Activated naive CD4-positive, alpha-beta T cell treated with anti-CD3 and anti-CD28 coated beads for 36 hours (primary cell): ENCODE results near the gene KLF1. TPM values are rescaled to one million over a fixed set of nuclear protein-coding genes. Genes with fewer than 3 reads are reported as not detected.
A peak's percentile ranks its signal among the peaks of the same experiment; 100 is the strongest.
"Not testable (repeated sequence)": the region's sequence is repeated elsewhere in the genome, so short reads cannot be mapped to it uniquely, and the experiment has no call there.

Source experiments
- CTCF ChIA-PET: fragments of 350-600 bp; sonication (Branson Sonifier 250); formaldehyde crosslinking; loops from one replicate; lab custom pipeline; 2021; ENCODE audit warnings: antibody characterized with exemption; lab: Charles Lee
- DNase-seq: peaks from one replicate; pipeline ENCODE4 v3.0.0-alpha.2; 2020
- H3K27ac Mint-ChIP-seq: one replicate; pipeline ENCODE4 v1.8.0; 2021; ENCODE audit warnings: mild to moderate bottlenecking, mixed read lengths
- H3K27me3 Mint-ChIP-seq: one replicate; pipeline ENCODE4 v1.8.0; 2021; ENCODE audit warnings: low read depth, mixed read lengths
- H3K36me3 Mint-ChIP-seq: one replicate; pipeline ENCODE4 v1.8.0; 2021; ENCODE audit warnings: low read depth, mixed read lengths
- H3K4me1 Mint-ChIP-seq: one replicate; pipeline ENCODE4 v1.8.0; 2021; ENCODE audit warnings: low read depth, mixed read lengths
- H3K4me3 Mint-ChIP-seq: one replicate; pipeline ENCODE4 v1.8.0; 2021; ENCODE audit warnings: mild to moderate bottlenecking, moderate library complexity, mixed read lengths
- H3K9me3 Mint-ChIP-seq: one replicate; pipeline ENCODE4 v1.8.0; 2021; ENCODE audit warnings: mixed read lengths
- intact Hi-C: fragments of 100-400 bp; cut with micrococcal nuclease; formaldehyde crosslinking; loops from one replicate; pipeline ENCODE4 v1.15.1; 2023
- total RNA-seq, 2 experiments: library from RNA; stranded (reverse); gene quantifications; one replicate each; pipeline ENCODE4 v1.2.3, GENCODE V29; 2021

KLF1 gene
- total RNA-seq, 2 experiments from 2014 or later = 0.17 to 0.21 TPM

GRCh38 chr19:12864143-12864542, 22.9 kb downstream of the KLF1 start:
- intact Hi-C loops = no loop called here
- H3K4me1 Mint-ChIP-seq = peaks cover 6% of the 10 kb centered on the region
- peaks cover 2% of the 10 kb centered on the region for H3K27me3 Mint-ChIP-seq
- H3K27ac Mint-ChIP-seq = no peak overlapping the region
- H3K9me3 Mint-ChIP-seq = no peaks in the 10 kb centered on the region
- CTCF ChIA-PET = interaction anchor here (0.6 to 1.8 kb wide), 6 partner anchors 9 to 107 kb away, joined by 3 to 9 read pairs (median 4); no protein-coding TSS in a partner anchor
- no peaks in the 10 kb centered on the region for H3K36me3 Mint-ChIP-seq
- no peak for DNase-seq
- no peak overlapping the region for H3K4me3 Mint-ChIP-seq

- DNase-seq = no peak
- H3K4me3 Mint-ChIP-seq = no peak overlapping the region
- H3K36me3 Mint-ChIP-seq = no peaks in the 10 kb centered on the region
- H3K27ac Mint-ChIP-seq = no peak overlapping the region
- peaks cover 1% of the 10 kb centered on the region for H3K9me3 Mint-ChIP-seq
- peaks cover 2% of the 10 kb centered on the region for H3K27me3 Mint-ChIP-seq
- no peaks in the 10 kb centered on the region for H3K4me1 Mint-ChIP-seq
- intact Hi-C loops = no loop called here
- CTCF ChIA-PET = no interaction called here
Measured at GRCh38 chr19:12859546-12859945, 27.5 kb downstream of the KLF1 start.

DNA sequence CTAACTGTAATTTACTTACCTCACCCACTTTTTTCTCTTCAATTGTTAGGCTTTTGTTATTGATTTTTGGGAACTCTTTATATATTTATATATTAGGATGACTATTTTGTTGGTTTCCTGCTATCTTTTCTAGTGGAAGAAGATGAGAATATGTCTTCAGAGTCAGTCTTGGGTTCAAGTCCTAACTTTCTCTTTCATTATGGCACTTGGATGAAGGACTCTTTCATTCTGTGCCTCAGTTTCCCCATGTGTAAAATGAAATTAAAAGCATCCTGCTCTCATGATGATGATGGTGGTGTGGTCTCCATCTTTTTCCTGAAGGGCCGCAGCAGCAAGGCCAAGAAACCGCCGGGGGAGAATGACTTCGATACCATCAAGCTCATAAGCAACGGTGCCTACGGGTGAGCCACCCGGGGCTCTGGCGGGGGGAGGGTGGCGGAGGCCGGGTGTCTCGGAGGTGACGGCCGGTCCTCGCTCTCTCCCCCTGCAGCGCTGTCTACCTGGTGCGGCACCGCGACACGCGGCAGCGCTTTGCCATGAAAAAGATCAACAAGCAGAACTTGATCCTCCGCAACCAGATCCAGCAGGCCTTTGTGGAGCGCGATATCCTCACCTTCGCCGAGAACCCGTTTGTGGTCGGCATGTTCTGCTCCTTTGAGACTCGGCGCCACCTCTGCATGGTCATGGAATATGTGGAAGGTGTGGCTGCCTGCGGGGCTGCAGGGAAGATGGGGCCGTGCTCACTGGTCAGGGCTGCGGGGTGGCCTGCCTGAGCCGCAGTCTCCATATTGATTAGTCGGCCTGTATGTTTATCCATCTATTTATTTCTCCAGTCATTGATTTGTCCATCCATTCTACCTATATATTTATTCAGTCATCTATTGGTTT, 28.7 kb downstream of the KLF1 start:
- Mint-ChIP-seq H3K9me3 (peaks cover 1% of the 10 kb centered on the region), H3K4me1 (no peaks in the 10 kb centered on the region), H3K36me3 (no peaks in the 10 kb centered on the region), H3K27ac (no peak overlapping the region), H3K27me3 (no peaks in the 10 kb centered on the region), H3K4me3 (no peak overlapping the region)
- no peak for DNase-seq
- intact Hi-C loops = no loop called here
- CTCF ChIA-PET = interaction anchor here (0.6 to 1.6 kb wide), 3 partner anchors 10 to 222 kb away, joined by 3 to 8 read pairs (median 6); no protein-coding TSS in a partner anchor

- intact Hi-C loops = no loop called here
Measured at GRCh38 chr19:12856653-12857052, 30.3 kb downstream of the KLF1 start.

DNA sequence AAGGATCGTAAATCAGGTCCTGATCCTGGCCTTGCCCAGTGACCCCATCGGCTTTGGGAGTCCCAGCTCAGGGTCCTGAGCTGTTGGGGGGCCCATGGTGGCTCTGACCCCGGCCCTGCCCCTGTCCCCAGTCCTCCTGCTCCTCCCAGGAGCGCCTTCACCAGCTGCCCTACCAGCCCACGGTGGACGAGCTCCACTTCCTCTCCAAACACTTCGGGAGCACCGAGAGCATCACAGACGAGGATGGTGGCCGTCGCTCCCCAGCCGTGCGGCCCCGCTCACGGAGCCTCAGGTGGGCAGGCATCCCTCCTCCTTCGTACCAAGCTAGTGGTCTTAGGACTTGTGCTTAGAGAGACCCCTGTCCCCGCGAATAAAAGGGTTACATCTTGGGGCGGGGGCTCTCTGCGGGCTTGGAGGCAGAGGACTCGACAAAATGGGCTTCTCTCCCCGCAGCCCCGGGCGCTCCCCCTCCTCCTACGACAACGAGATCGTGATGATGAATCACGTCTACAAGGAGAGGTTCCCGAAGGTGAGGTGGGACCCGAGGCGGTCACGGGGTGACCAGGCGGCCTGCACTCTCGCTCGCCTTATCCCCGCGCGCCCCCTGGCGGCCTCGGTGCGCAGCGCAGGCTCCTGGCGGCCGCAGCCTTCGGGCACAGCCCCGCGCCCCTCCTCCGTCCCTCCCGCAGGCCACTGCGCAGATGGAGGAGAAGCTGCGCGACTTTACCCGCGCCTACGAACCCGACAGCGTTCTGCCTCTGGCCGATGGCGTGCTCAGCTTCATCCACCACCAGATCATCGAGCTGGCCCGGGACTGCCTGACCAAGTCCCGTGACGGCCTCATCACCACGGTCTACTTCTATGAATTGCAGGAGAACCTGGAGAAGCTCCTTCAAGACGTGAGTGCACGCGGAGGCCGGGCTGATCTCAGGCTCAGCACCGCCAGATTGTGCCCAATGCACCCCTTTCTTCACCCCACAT, 39.6 kb downstream of the KLF1 start:
- Mint-ChIP-seq H3K4me3 (peak overlapping the region; percentile 36), H3K4me1 (peaks cover 3% of the 10 kb centered on the region), H3K9me3 (no peaks in the 10 kb centered on the region), H3K27me3 (peaks cover 21% of the 10 kb centered on the region), H3K36me3 (no peaks in the 10 kb centered on the region), H3K27ac (no peak overlapping the region)
- CTCF ChIA-PET = interaction anchor here (0.6 to 3.7 kb wide), 46 partner anchors 10 to 289 kb away, joined by 3 to 60 read pairs (median 4); partner anchors contain the start of genes RNASEH2A and RTBDN
- intact Hi-C loops = loop anchor here (1.0 to 2.0 kb wide), 3 partner anchors 51 to 87 kb away; no protein-coding TSS in a partner anchor
- DNase-seq = peak; percentile 87

More at GRCh38 chr19:12856653-12857052, 30.3 kb downstream of the KLF1 start:
- H3K9me3 Mint-ChIP-seq = peaks cover 1% of the 10 kb centered on the region
- no peak overlapping the region for H3K4me3 Mint-ChIP-seq
- no peaks in the 10 kb centered on the region for H3K36me3 Mint-ChIP-seq
- no peak overlapping the region for H3K27ac Mint-ChIP-seq
- no peaks in the 10 kb centered on the region for H3K27me3 Mint-ChIP-seq
- DNase-seq = no peak
- H3K4me1 Mint-ChIP-seq = no peaks in the 10 kb centered on the region
- CTCF ChIA-PET = interaction anchor here (0.6 to 1.6 kb wide), 3 partner anchors 9 to 222 kb away, joined by 5 to 8 read pairs (median 7); no protein-coding TSS in a partner anchor

- not testable (repeated sequence) for H3K4me3 Mint-ChIP-seq, H3K36me3 Mint-ChIP-seq, H3K9me3 Mint-ChIP-seq, DNase-seq, H3K4me1 Mint-ChIP-seq, H3K27ac Mint-ChIP-seq
- intact Hi-C loops = loop anchor here (1.0 to 2.0 kb wide), 3 partner anchors 50 to 86 kb away; no protein-coding TSS in a partner anchor
- CTCF ChIA-PET = interaction anchor here (0.6 to 3.7 kb wide), 27 partner anchors 9 to 783 kb away, joined by 3 to 60 read pairs (median 5); partner anchors contain the start of gene RTBDN
- peaks cover 26% of the 10 kb centered on the region for H3K27me3 Mint-ChIP-seq
Measured at GRCh38 chr19:12846613-12847012, 40.4 kb downstream of the KLF1 start.

- intact Hi-C loops = no loop called here
- H3K27me3 Mint-ChIP-seq = peaks cover 49% of the 10 kb centered on the region
Measured at GRCh38 chr19:12843999-12844732, 42.8 kb downstream of the KLF1 start.

GRCh38 chr19:12843328-12843727, 43.7 kb downstream of the KLF1 start:
- no peaks in the 10 kb centered on the region for H3K36me3 Mint-ChIP-seq
- peaks cover 51% of the 10 kb centered on the region for H3K27me3 Mint-ChIP-seq
- H3K4me1 Mint-ChIP-seq = peaks cover 23% of the 10 kb centered on the region
- CTCF ChIA-PET = interaction anchor here (0.6 to 1.5 kb wide), 3 partner anchors 83 to 268 kb away, joined by 3 read pairs; no protein-coding TSS in a partner anchor
- DNase-seq = no peak
- no peak overlapping the region for H3K27ac Mint-ChIP-seq
- intact Hi-C loops = no loop called here
- no peak overlapping the region for H3K4me3 Mint-ChIP-seq
- H3K9me3 Mint-ChIP-seq = no peaks in the 10 kb centered on the region

More at GRCh38 chr19:12843999-12844732, 42.8 kb downstream of the KLF1 start:
- CTCF ChIA-PET = interaction anchor here (0.6 to 1.5 kb wide), 3 partner anchors 84 to 115 kb away, joined by 3 read pairs; no protein-coding TSS in a partner anchor
- no peak overlapping the region for H3K4me3 Mint-ChIP-seq
- no peak for DNase-seq
- no peak overlapping the region for H3K27ac Mint-ChIP-seq
- no peaks in the 10 kb centered on the region for H3K9me3 Mint-ChIP-seq
- peaks cover 21% of the 10 kb centered on the region for H3K4me1 Mint-ChIP-seq
- H3K36me3 Mint-ChIP-seq = no peaks in the 10 kb centered on the region

GRCh38 chr19:12842511-12842910, 44.5 kb downstream of the KLF1 start:
- intact Hi-C loops = no loop called here
- Mint-ChIP-seq H3K27me3 (peaks cover 55% of the 10 kb centered on the region), H3K4me3 (no peak overlapping the region)

GRCh38 chr19:12841094-12841493, 45.9 kb downstream of the KLF1 start:
- no peaks in the 10 kb centered on the region for H3K9me3 Mint-ChIP-seq
- no peak overlapping the region for H3K27ac Mint-ChIP-seq
- intact Hi-C loops = no loop called here
- no peaks in the 10 kb centered on the region for H3K36me3 Mint-ChIP-seq
- CTCF ChIA-PET = interaction anchor here (0.8 kb wide), 1 partner anchor 75 kb away, joined by 5 read pairs; no protein-coding TSS in a partner anchor
- peaks cover 26% of the 10 kb centered on the region for H3K4me1 Mint-ChIP-seq
- peaks cover 64% of the 10 kb centered on the region for H3K27me3 Mint-ChIP-seq
- no peak overlapping the region for H3K4me3 Mint-ChIP-seq
- DNase-seq = no peak

More at GRCh38 chr19:12842511-12842910, 44.5 kb downstream of the KLF1 start:
- Mint-ChIP-seq H3K36me3 (no peaks in the 10 kb centered on the region), H3K4me1 (peaks cover 25% of the 10 kb centered on the region), H3K27ac (no peak overlapping the region), H3K9me3 (no peaks in the 10 kb centered on the region)
- CTCF ChIA-PET = no interaction called here
- DNase-seq = no peak
